Measurements from ENCODE around the gene BROX.

BROX gene

GRCh38 chr1:222713091-222713961 is 962 bp downstream of the BROX start:
- H3K9me3 ChIP-seq (ENCODE audit: control insufficient read depth, insufficient read depth, low read depth, low read length) = no peaks in the 10 kb centered on the region
- H3K27ac ChIP-seq (ENCODE audit: extremely low read depth, low read depth, low read length) = peak overlapping the region; percentile 76
- POLR2A ChIA-PET = interaction anchor here (0.8 to 1.8 kb wide), 6 partner anchors 10 to 124 kb away, joined by 3 to 10 read pairs (median 4); partner anchors contain the start of gene TAF1A
- peaks cover 22 to 29% of the 10 kb centered on the region in 2 experiments for H3K36me3 ChIP-seq (ENCODE audit: control insufficient read depth in 2 of 2, insufficient read depth in 1 of 2, low read length in 2 of 2)
- CTCF ChIA-PET = interaction anchor here (0.6 to 1.5 kb wide), 6 partner anchors 79 to 476 kb away, joined by 3 to 6 read pairs (median 4); no protein-coding TSS in a partner anchor
- H3K4me3 ChIP-seq (ENCODE audit: low read depth, low read length) = peak overlapping the region; percentile 84
- H3K4me1 ChIP-seq (ENCODE audit: control insufficient read depth, insufficient read depth, low read length) = no peaks in the 10 kb centered on the region
- TF ChIP-seq GLIS2 (tag by site-specific recombination; IDR thresholded peaks at IDR 0.05) (peak; percentile 33; the same call in 1 of the 2 replicates), ZNF146 (tag by site-specific recombination; IDR thresholded peaks at IDR 0.05) (no peak), ZNF335 (tag by site-specific recombination; conservative IDR thresholded peaks at IDR 0.05) (peak; percentile 99), ZNF580 (tag by site-specific recombination; IDR thresholded peaks at IDR 0.05) (0 out of 2 replicates have a peak, but pooled peaks have one; percentile 16), ZBTB48 (tag by site-specific recombination; IDR thresholded peaks at IDR 0.05) (no peak), ZNF341 (tag by site-specific recombination; IDR thresholded peaks at IDR 0.05; ENCODE audit: low read depth) (no peak), MYNN (tag by site-specific recombination; IDR thresholded peaks at IDR 0.05; ENCODE audit: borderline replicate concordance) (no peak), GLI2 (tag by site-specific recombination; IDR thresholded peaks at IDR 0.05; ENCODE audit: borderline replicate concordance, low read depth) (no peak), HIC1 (tag by site-specific recombination; IDR thresholded peaks at IDR 0.05) (peak; percentile 99), HOXD13 (CRISPR knock-in tag; IDR thresholded peaks at IDR 0.05; ENCODE audit: borderline replicate concordance) (no peak), ZNF362 (tag by site-specific recombination; IDR thresholded peaks at IDR 0.05) (no peak), ZFP37 (tag by site-specific recombination; IDR thresholded peaks at IDR 0.05) (no peak), ZNF560 (tag by site-specific recombination; IDR thresholded peaks at IDR 0.05; ENCODE audit: borderline replicate concordance) (no peak), ZBTB26 (tag by site-specific recombination; optimal IDR thresholded peaks at IDR 0.05) (peak; percentile 37), KLF9 (tag by site-specific recombination; IDR thresholded peaks at IDR 0.05; ENCODE audit: low read depth) (peak; percentile 76), ZNF76 (tag by site-specific recombination; IDR thresholded peaks at IDR 0.05; ENCODE audit: borderline replicate concordance, low read depth) (no peak), ZBTB17 (tag by site-specific recombination; IDR thresholded peaks at IDR 0.05) (peak; percentile 92), ZNF830 (tag by site-specific recombination; IDR thresholded peaks at IDR 0.05; ENCODE audit: low read depth) (no peak), ZEB2 (tag by site-specific recombination; IDR thresholded peaks at IDR 0.05) (0 out of 2 replicates have a peak, but pooled peaks have one; percentile 27), ZNF416 (tag by site-specific recombination; IDR thresholded peaks at IDR 0.05) (no peak), EGR2 (tag by site-specific recombination; IDR thresholded peaks at IDR 0.05; ENCODE audit: low read depth) (peak; percentile 46; the same call in 1 of the 2 replicates), ZFP41 (tag by site-specific recombination; IDR thresholded peaks at IDR 0.05; ENCODE audit: borderline replicate concordance) (no peak), SP3 (tag by site-specific recombination; IDR thresholded peaks at IDR 0.05) (peak; percentile 57), ZBTB20 (tag by site-specific recombination; IDR thresholded peaks at IDR 0.05) (peak; percentile 51; the same call in 1 of the 2 replicates), SP7 (tag by site-specific recombination; IDR thresholded peaks at IDR 0.05) (no peak), ZNF221 (tag by site-specific recombination; IDR thresholded peaks at IDR 0.05; ENCODE audit: borderline replicate concordance) (no peak), ZNF660 (tag by site-specific recombination; IDR thresholded peaks at IDR 0.05) (no peak), ZNF837 (tag by site-specific recombination; IDR thresholded peaks at IDR 0.05) (no peak), ZBTB11 (tag by site-specific recombination; conservative IDR thresholded peaks at IDR 0.05; ENCODE audit: low read depth) (peak; percentile 88), ZNF530 (tag by site-specific recombination; IDR thresholded peaks at IDR 0.05; ENCODE audit: low read depth) (no peak)

All from HEK293 (cell line).